Activated CD8-positive, alpha-beta memory T cell treated with anti-CD3 and anti-CD28 coated beads, Interleukin-2, amount 50 U/mL, for 24 hours (primary cell): ENCODE results near the gene ICA1L.
A peak's percentile ranks its signal among the peaks of the same experiment; 100 is the strongest.
"Not testable (repeated sequence)": the region's sequence is repeated elsewhere in the genome, so short reads cannot be mapped to it uniquely, and the experiment has no call there.

Source experiments
- DNase-seq: peaks from one replicate; pipeline ENCODE4 v3.0.0-alpha.2; 2020; ENCODE audit errors: extremely low read depth

ICA1L gene

DNA sequence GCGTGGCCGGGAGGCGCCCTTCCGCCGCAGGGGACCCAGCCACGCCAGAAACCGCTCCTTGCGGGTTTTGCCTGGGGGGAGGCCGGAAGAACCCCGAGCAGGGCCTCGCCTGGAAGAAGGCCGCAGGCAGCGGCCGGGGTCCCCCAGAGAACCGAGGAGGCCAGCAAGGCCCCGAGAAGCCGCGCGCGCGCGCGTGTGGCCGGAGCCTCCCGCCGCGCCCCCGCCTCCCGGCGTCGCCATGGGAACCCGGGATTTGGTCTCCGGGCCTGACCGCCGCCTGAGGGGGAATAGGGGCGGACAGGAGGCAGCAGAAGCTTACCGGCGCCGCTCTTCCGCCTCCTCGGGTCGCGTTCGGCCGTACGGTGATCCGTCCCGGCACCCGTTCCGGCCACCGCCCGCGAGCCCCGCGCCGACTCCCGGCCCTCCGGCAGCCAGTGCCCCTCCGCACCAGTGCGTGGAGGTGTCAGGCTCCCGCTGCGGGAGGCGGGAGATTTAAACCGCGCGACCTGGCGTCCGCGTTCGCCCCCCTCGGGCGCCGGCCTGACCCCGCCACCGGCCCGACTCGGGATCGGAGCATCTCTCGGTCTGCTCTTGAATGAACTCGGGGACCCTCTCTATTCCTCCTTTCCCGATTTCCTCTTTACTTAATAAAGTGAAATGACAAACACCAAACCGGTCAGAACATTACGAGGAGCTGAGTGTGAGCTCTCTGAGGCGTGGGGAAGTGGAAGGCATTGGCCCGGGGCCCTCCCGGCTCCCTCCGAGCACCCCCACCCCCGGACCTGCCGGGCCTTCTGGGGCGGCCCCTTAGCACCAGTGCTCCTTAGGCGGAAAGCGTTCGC is at the start of gene ICA1L:
ICA1L (minus strand) TSS at position 467 of the 842 bp plus-strand sequence. CDS start 42,757 bp downstream, outside the sequence.
- peak; percentile 7 for DNase-seq

DNA sequence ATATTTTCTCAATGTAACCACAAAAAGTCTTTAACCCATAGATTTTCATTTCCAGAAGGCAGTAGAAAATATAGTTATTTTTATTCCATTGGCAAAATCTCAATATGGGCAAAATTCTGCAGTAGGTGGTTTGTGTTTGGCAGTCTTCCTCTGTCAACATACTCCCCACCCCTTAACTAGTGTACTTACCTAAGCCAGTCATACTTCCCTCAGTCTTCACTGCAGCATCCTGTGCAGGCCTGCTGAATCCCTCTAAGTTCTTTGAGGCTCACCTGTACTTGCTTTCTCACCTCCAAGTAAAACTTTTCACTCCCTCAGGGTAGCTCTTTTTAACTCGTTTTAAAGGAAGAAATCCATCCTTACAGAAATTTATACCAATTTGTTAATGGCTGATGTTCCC is 47.3 kb upstream of the ICA1L start:
- DNase-seq, result no peak

DNA sequence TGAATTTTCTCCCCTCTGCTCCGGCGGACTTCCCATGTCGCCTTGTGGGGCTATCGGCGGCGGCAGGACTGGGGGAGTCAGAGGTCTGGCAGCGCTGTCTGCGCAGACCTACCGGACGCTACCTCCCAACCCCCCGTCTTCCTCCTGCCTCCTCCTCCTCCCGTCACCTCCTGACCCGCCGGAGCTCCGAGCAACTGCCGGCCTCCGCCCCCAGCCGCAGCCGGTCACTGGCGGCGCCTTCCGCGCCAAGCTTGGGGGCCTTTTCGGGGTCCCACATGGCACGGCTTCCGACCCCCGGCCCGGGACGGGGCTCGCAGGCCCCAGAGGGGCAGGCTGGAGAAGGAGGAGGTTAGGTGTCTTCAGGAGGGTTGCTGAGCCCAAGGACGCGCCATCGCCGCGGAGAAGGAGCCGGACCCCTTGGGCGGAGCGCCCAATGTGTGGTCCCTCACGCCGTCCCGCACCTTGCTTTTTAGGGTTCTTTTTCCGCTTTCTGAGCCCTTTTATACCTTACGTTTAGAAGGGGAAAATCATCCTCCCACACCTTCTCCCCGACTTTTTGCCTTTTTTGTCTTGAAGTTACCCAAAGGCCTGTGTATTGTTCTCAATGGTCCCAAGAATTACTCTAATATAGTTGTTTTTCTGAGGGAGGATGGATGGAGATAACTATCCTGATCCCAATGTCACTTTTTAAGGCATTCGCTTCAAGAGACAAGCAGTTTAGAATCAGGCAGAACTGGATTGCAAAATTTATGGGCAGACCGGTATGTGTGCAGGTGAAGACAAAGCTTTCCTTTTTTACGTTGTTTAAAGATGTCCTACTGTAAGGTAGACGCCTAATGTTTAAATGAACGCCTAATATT is 41.0 kb upstream of the ICA1L start:
- DNase-seq, result not testable (repeated sequence)

DNA sequence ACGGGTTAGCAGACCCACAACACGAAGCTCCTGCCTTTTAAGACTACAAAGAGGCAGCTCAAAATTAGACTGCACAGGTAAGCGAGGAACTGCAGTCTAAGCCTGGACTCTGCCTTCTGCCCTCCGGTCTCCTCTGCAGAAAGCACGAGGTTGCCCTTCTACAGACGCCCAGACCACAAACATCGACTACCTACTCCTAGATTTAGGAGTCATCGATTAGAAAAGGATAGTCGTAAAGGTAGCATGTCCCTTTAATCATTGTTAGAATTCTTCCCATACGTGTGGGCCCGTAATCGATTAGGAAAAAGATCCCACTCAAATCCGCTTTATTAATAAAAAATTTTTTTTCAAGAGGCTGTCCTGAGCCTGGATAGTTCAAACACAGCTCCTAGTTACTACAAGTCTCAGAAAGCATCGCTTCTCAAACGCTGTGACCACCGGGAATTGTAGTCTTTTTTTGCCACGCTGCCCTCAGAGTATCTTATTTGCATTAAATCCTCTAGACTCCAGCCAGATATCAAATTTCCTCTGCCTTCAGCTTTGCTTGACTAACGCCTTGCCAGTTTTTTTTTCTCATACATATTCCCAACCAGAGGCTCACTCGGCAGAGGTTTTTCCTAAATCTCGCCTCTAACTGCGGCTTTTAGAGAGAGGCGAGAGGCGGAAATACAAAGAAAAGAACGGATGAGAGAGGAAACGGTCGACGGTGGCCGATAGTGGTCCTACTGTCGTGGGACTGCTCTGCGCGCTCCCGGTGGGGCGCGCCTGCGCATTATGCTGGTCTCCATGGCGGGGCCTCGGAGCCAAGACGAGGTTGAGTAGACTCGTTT is 40.2 kb upstream of the ICA1L start, which contains the start of the genes CARF and WDR12:
CARF (plus strand) TSS at position 764 of the 830 bp plus-strand sequence. CDS start 29,628 bp downstream, outside the sequence.
WDR12 (minus strand) TSS at position 162 of the 830 bp plus-strand sequence. CDS start 197 bp downstream, outside the sequence.
- peak; percentile 84 for DNase-seq

DNA sequence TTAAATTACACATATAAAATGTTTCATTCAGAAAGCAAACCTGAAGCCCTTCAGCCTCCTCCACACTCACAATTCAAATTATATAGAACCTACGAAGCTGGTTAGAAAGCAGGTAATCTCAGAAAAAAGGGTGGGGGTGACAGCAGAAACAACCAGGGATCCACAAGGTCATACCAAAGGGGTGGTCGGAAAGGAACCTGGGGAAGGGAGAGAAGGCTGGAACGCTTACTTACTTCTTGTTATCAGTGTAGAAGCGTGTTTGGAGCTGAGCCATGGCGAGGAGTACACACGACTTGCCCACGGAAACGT is 39.6 kb upstream of the ICA1L start:
- DNase-seq, result no peak

DNA sequence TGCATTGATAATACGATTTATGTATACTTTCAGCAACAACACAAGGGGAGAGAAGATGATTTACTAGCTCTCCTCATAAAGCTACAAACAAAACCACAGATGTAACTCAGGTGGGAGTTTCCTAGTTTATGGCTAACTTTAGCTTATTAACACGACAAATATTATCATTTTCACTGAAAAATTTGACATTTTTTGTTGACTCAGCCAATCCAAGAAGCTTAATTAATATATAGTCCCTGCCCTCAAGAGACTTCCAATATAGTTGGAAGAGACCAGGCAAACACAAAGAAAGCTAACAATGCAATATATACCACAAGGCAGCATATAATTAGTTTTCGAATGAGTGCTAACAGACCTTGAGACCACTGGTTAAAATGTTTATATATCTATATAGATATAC is 39.1 kb upstream of the ICA1L start:
- DNase-seq, result no peak

DNA sequence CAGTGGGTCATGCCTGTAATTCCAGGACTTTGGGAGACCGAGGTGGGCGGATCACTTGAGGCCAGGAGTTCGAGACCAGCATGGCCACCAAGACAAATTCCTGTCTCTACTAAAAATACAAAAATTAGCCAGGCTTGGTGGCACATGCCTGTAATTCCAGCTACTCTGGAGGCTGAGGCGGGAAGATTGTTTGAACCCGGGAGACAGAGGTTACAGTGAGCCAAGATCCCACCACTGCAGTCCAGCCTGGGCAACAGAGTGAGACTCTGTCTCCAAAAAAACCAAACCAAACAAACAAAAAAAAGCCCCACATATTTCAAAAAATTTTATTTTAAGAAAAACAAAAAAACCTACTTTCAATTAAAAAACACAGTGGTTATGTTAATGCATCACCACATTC is 38.7 kb upstream of the ICA1L start:
- DNase-seq, result not testable (repeated sequence)

DNA sequence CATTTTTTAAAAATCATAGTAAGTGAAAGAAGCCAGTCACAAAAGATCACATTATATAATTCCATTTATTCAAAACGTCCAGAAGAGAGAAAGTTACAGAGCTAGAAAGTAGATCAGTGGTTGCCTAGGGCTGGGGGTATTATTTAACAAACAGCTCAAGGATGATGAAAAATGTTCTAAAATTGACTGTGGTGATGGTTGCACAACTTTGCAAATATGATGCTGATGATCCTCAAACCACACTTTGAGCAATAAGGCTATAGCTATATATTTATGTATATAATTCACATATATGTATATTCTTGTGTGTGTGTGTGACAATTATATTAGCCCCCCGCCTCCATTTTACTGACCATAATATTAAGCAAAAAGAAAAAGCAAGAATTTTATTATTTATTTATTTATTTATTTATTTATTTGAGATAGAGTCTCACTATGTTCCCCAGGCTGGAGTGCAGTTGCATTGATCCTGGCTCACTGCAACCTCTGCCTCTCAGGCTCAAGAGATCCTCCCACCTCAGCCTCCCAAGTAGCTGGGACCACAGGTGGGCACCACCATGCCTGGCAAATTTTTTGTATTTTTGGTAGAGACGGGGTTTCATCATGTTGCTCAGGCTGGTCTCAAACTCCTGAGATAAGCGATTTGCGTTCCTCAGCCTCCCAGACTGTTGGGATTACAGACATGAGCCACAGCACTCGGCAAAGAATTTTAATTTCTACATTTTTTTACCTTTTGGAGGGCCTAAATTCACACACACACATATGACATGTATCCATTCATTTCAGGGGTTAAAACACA is 38.0 kb upstream of the ICA1L start:
- no peak for DNase-seq

DNA sequence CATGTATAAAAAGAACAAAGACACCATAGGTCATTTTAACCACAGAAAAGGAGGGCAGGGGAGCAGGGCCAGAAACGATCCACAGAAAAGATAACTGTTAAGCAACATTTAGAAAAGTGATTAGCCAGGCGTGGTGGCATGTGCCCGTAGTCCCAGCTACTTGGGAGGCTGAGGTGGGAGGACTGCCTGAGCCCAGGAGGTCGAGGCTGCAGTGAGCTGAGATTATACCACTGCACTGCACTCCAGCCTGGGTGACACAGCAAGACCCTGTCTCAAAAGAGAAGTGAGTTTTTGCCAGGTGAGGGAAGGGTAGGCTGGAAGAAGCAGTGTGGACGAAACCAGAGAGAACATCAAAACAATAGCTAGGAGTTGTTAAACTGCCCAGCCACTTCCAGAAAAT is 36.6 kb upstream of the ICA1L start:
- no peak for DNase-seq

DNA sequence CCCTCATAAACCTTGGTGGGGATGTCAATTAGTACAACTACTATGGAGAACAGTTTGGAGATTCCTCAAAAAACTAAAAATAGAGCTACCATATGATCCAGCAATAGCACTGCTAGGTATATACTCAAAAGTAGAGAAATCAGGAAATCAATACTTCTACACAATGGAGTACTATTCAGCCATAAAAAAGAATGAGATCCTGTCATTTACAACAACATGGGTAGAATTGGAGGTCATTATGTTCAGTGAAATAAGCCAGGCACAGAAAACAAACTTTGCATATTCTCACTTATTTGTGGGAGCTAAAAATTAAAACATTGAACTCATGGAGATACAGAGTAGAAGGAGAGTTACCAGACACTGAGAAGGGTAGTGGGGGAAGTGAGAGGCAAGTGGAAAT is 33.9 kb upstream of the ICA1L start:
- not testable (repeated sequence) for DNase-seq

DNA sequence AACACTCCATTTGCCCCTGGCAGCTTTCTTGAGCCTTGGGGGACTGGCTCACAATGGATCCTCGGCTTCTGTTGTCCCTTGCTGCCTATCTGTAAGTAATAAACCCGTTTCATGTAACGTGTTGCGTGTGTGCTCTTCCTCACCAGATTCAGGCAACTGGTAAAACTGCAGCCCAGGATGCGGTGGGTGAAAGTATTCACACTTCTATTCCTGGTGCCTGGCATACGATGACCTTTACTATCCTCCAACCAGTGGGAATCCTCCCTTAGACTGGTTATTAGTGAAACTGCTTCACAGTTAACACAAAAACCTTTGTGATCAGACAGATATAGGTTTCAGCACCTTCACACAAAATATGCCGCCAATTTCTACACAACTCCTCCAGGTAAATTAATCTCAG is 13.6 kb upstream of the ICA1L start:
- no peak for DNase-seq

DNA sequence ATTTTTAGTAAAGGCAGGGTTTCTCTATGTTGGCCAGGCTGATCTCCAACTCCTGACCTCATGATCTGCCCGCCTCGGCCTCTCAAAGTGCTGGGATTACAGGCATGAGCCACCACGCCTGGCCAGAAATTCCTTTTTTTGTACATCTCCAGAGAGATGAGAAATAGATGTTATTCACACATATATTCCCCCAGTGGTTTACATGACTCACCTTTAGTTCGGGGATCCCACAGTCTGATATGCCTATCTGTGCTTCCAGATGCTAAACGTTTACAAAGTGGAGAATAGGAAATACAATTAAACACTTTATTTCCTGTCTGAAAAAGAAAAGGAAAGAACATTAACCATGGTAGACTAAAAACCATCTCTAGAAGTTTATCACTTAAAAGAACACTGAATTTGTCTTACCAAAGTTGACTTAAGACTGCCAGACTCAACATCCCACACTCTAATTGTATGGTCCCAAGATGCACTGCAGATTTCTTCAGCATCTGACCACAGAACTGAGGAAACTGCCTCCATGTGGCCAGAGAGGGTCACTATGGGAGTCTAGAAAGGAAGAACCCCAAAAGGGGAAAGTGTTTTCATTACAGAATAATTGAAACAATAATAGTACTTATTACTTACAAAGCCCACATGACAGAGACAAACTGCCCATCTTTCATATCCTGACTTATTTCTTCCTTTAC is 12.6 kb upstream of the ICA1L start:
- DNase-seq, result no peak

DNA sequence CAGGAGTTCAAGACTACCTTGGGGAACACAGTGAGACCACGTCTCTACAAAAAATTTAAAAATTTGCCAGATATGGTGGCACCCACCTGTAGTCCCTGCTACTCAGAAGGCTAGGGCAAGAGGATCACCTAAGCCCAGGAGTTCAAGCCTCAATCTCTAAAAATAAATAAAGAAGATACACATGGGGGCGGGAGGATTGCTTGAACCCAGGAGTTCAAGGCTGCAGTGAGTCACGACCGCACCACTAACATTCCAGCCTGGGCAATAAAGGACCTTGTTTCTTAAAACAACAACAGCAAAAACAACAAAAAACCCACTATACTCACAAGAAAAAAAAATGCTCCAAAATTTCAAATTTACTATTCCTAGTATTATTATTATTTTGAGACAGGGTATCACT is 10.0 kb upstream of the ICA1L start:
- DNase-seq, result no peak

DNA sequence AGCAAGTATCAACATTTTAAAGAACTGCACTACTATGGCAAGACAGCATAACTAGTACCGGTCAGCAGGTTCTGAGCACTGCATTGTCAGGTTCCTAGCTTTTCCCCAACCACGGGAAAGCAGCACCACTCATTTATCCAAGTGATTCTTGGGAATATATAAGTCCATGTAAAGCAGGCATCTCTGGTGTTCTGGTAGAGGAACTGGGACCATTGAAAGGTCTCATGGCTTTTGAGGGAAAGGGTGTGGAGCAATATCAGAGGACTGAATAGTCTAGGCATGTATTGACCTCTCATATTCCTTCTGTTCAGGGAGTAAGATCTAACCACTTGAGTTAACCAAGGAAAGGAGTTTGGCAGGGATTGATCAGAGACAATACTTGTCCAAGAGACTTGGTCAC is 6.1 kb upstream of the ICA1L start:
- DNase-seq, result no peak

DNA sequence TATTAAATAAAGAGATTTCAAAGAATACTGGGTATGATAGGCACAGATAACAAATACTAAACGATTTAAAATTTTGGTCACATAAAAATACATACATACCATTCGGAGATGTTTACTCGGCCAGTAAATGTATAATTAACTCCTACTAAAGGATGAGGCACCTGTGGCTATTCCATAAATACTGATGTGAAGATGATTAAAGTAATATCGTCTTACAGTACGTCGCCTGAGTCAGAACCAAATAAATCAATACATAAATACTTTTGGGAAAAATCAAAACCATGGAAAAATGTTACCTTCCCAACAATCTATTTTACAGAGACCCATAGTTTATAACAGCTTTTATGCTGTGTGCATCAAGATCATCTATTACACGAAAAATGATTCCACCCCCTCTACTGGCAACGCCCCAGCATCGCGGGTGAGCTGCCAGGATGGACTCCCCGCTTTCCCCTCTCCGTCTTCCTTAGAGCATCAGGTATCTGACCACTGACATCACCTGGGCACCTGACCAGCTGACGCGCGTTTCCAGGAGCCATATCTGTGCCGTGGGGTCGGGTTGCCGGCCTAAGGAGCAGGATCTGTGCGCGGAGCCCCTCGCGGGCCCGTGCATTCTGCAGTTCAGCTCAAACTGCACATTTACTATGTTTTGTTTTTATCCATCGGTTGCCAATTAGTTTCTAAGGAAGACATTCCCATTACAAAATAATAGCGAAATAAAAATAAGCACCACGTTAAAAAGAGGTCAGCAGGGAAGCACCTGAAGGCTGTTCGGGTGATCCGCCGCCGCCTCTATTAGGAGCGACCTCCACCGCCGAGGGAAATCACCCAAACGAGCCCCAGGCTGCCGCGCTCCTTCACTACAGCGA is 901 bp downstream of the ICA1L start:
- DNase-seq, result peak; percentile 21

DNA sequence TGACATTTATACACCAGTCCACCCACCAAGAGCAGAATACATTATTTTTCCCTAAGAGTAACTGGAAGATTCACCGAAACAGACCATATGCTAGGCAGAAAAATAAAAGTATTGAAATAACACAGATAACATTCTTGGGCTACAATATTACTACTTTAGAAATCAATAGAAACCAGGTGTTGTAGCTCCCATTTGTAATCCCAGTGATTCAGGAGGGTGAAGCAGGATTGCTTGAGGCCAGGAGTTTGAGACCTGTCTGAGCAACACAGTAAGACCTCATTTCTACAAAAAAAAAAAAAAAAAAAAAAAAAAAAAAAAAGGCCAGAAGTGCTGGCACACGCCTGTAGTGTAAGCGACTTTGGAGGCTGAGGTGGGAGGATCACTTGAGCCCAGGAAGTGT is 9.6 kb downstream of the ICA1L start:
- no peak for DNase-seq

DNA sequence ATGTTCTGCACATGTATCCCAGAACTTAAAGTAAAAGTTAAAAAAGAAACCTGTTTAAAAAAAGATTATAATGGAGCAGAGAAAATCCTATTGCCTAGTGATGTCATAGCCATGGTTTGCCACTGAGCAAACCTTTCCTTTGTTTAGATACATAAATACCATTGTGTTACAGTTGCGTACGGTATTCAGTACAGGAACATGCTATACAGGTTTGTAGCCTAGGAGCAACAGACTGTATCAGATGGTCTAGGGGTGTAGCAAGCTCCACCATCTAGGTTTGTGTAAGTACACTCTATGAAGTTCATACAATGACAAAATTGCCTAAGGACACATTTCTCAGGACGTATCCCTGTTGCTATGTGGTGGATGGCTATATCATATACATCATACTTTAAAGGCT is 13.0 kb downstream of the ICA1L start:
- DNase-seq, result no peak

DNA sequence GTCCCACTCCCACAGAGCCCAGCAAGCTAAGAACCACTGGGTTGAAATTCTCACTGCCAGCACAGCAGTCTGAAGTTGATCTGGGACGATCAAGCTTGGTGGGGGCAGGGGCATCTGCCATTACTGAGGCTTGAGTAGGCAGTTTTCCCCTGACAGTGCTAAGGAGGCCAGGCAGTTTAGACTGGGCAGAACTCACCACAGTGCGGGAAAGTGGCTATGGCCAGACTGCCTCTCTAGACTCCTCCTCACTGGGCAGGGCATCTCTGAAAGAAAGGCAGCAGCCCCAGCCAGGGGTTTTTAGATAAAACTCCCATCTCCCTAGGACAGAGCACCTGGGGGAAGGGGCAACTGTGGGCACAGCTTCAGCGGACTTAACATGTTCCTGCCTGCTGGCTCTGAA is 22.2 kb downstream of the ICA1L start:
- not testable (repeated sequence) for DNase-seq

DNA sequence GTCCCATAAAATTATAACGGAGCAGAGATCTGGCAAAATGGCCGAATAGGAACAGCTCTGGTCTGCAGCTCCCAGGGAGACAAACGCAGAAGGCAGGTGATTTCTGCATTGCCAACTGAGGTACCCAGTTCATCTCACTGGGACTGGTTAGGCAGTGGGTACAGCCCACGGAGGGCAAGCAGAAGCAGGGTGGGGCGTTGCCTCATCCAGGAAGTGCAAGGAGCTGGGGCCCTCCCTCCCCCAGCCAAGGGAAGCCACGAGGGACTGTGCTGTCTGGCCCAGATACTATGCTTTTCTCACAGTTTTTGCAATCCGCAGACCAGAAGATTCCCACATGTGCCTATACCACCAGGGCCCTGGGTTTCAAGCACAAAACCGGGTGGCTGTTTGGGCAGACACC is 22.8 kb downstream of the ICA1L start:
- DNase-seq, result no peak
